Glomerular endothelial cell (primary cell): ENCODE measurements around the gene AGFG2. TPM values are rescaled to one million over a fixed set of nuclear protein-coding genes. Genes with fewer than 3 reads are reported as not detected.
"Not testable (repeated sequence)": the region's sequence is repeated elsewhere in the genome, so short reads cannot be mapped to it uniquely, and the experiment has no call there.

Experiments used
- DNase-seq: peaks from one replicate; pipeline ENCODE4 v3.0.0-alpha.2; 2011; ENCODE audit warnings: low read depth, low spot score; ENCODE audit errors: extremely low read depth
- total RNA-seq: library from RNA; depleted of rRNA; stranded (reverse); fragments of >200 nt; gene quantifications from 2 replicates; pipeline ENCODE4 v1.2.3, GENCODE V29; 2015

AGFG2 gene
- total RNA-seq, 1 donor from 2014 or later, result 37.3 TPM

- DNase-seq, result no peak
These were observed 8.9 kb downstream of the AGFG2 start for GRCh38 chr7:100547872-100548271.

- not testable (repeated sequence) for DNase-seq
These were observed 9.4 kb downstream of the AGFG2 start for GRCh38 chr7:100548446-100548845.

- DNase-seq, result no peak
These were observed 13.5 kb downstream of the AGFG2 start for GRCh38 chr7:100552532-100552931.

DNA sequence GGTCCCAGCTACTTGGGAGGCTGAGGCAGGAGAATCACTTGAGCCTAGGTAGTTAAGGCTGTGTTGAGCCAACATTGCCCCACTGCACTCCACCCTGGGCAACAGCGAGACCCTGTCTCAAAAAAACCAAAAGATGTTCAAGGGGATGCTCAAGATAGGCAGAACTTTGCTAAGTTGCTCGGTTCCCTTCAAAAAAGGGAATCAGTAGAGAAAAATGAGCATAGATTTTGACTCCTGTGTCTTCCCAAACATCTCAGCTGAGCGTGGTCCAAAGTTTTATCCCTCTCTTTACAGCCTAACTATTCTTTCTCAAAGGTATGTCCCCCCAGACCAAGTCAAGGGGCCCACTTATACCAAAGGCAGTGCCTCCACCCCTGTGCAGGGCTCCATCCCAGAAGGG, 14.0 kb downstream of the AGFG2 start:
- no peak for DNase-seq

GRCh38 chr7:100555701-100556100, 16.7 kb downstream of the AGFG2 start:
- no peak for DNase-seq

- no peak for DNase-seq
These were observed 17.5 kb downstream of the AGFG2 start for GRCh38 chr7:100556541-100556940.

DNA sequence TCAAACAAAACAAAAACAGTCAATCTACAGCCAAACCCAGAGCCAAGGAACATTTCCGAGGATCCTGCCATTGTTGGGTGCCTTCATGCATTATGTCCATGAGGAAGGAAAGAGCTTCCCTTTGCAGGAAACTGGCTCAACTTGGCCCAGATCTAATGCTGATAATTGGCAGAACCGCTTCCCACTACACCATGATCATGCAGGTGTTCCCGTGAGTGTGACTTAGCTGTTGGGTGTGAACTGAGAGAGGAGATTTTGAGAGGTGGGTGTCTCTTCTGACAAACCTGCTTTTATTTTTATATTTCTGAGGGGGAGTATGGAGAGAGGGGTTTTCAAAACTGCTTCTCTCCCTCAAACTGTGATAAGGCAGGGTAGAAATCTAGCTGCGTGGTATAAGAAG, 20.1 kb downstream of the AGFG2 start:
- no peak for DNase-seq

DNA sequence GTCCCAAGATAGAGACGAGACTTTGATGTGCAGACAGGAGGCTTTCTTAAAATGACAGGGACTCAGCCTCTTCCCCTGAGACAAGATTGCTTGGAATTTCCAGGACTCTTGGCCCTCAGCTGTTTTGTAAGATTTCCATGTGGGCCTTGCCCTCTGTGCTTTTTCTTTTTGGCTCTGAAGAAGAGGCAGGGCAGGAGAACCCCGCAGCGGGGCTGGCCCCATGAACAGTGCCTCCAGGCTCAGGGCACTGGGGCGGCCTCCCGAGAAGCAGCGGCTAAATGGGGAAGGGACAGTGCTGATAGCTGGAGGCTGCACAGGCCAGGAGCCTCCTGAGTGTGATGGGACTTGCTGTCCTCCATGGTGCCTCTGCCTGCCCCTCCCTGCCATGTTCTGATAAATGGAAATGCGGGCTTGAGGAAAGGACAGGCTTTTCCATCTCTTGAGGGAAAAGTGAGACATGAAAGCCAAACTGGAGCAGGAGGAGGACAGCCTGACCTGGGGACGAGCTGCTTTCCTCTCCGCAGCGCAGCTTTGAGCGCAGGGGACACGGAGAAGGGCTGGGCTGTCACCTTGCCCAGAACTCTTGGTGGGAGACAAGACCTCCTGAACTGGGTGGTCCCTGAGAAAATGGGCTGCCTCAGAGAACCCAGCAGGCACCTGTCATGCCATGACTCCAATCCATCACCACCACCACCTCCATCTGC, 22.6 kb downstream of the AGFG2 start:
- no peak for DNase-seq

- no peak for DNase-seq
These were observed 23.4 kb downstream of the AGFG2 start for GRCh38 chr7:100562195-100563099.

DNA sequence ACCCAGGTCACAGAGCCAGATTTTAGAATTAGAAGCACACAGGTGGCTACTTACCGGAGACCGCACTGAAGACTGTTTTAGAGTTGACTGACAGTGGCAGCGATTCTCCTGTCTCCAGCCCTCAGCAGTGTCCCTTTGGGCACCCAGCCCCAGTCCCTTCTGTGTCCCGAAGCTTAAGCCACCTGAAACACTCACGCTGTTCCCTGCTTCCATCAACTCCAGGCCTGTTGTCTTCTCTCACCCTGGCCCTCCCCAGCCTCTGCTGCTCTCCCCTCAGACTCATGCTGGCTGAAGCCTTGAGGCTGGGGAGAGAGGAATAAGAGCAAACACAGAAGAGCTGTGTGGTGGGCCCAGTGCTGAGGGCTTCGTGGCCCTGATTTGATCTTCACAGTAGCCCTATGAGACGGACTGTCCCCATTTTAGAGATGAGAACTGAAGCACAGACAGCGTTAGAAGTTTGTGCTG, 24.1 kb downstream of the AGFG2 start:
- DNase-seq, result no peak

DNA sequence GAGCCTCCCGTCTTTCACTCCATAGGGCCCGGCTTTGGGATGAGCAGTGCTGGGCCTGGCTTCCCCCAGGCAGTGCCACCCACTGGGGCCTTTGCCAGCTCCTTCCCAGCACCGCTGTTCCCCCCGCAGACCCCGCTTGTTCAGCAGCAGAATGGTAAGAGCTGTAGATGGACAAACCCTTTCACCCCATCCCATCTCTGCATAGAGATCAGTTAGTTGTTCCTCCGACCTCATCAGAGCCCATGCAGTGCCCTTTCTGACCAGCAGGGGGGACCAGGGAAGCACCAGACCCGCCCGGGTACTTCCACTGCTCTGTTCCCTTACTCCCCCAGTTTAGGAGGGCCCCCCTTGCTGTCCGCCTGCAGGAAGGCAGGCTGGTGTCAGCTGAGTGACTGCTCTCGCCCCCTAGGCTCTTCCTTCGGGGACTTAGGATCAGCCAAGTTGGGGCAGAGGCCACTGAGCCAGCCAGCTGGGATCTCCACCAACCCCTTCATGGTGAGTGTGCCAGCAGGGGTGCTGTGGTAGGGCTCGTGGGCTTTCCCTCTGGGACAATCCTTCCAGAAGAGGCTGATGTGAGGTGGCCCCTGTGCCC, 24.9 kb downstream of the AGFG2 start:
- no peak for DNase-seq

GRCh38 chr7:100564405-100564804, 25.4 kb downstream of the AGFG2 start:
- DNase-seq, result not testable (repeated sequence)

- DNase-seq, result no peak
These were observed 26.1 kb downstream of the AGFG2 start for GRCh38 chr7:100565133-100565571.

- no peak for DNase-seq
These were observed 27.1 kb downstream of the AGFG2 start for GRCh38 chr7:100566018-100566531.

- no peak for DNase-seq
These were observed 28.2 kb downstream of the AGFG2 start for GRCh38 chr7:100567031-100567730.

GRCh38 chr7:100567751-100568175, 28.8 kb downstream of the AGFG2 start:
- DNase-seq, result no peak

- DNase-seq, result no peak
These were observed 29.3 kb downstream of the AGFG2 start for GRCh38 chr7:100568176-100568895.

GRCh38 chr7:100568896-100569844, 30.2 kb downstream of the AGFG2 start:
- DNase-seq, result no peak
